ENCODE data around the gene ZNF236.

- TF ChIP-seq CTCF (conservative IDR thresholded peaks at IDR 0.05) = no peak
- no peak for TF ChIP-seq ZFX (IDR thresholded peaks at IDR 0.05)
These were observed 162.1 kb downstream of the ZNF236 start for GRCh38 chr18:76984193-76985155.
